GM12892 (cell line): Measurements from ENCODE around the gene PPP1R9A.

ENCODE experiments used
- POLR2A ChIP-seq: IDR thresholded peaks from 2 replicates; pipeline ENCODE4 v1.6.1; 2011; ENCODE audit warnings: low read depth, low read length, control low read depth
- POLR2AphosphoS5 ChIP-seq: IDR thresholded peaks from 2 replicates; pipeline ENCODE4 v1.6.1; 2011; ENCODE audit warnings: low read depth, low read length, control low read depth
- TAF1 ChIP-seq: IDR thresholded peaks from 2 replicates; pipeline ENCODE4 v1.6.1; 2011; ENCODE audit warnings: low read depth, mild to moderate bottlenecking, control low read depth, low read length, borderline replicate concordance

DNA sequence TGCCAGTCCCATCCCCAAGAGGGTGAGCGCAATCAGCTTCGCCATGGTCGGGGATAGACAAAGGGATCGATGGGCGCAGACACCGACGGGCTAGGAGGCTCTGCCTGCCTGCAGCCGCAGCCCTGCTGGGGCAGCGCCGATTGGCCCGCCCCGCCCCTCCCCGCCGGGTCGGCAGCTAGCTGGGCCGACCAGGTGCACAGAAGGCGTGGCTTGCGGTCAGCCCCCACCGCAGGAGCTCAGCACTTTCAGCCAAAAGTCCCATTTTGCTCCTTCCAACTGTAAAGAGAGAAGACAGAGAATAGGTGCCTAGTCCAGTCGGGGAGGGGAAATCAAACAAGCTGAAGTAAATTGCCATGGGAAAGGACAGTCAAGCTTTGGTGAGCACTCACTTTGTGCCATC lies 417.0 kb downstream of the PPP1R9A start, which contains the start of gene PON1:
- no peak for TF ChIP-seq POLR2AphosphoS5
- TF ChIP-seq POLR2A, result no peak
- TF ChIP-seq TAF1, result no peak
